ENCODE results near the gene SRGAP1.

The SRGAP1 gene

GRCh38 chr12:63911341-63911740 lies 66.8 kb downstream of the SRGAP1 start:
- ChIA-PET POLR2A (no interaction called here), CTCF (interaction anchor here (0.5 kb wide), 1 partner anchor 12 kb away, joined by 6 read pairs; no protein-coding TSS in a partner anchor)
- H3K27ac ChIP-seq (ENCODE audit: extremely low read depth, low read depth, low read length) = no peak overlapping the region

GRCh38 chr12:63912651-63913050 lies 68.2 kb downstream of the SRGAP1 start:
- Histone ChIP-seq H3K27ac (ENCODE audit: extremely low read depth, low read depth, low read length) (no peak overlapping the region), H3K4me1 (ENCODE audit: control insufficient read depth, insufficient read depth, low read length) (peaks cover 35% of the 10 kb centered on the region), H3K36me3 (ENCODE audit: control insufficient read depth in 2 of 2, insufficient read depth in 1 of 2, low read length in 2 of 2) (no peaks in the 10 kb centered on the region), H3K4me3 (ENCODE audit: low read depth, low read length) (no peak overlapping the region), H3K9me3 (ENCODE audit: control insufficient read depth, insufficient read depth, low read depth, low read length) (no peaks in the 10 kb centered on the region)
- CTCF ChIA-PET = interaction anchor here (0.6 kb wide), 1 partner anchor 52 kb away, joined by 3 read pairs; no protein-coding TSS in a partner anchor
- POLR2A ChIA-PET = no interaction called here
- TF ChIP-seq PBX3 (CRISPR knock-in tag; IDR thresholded peaks at IDR 0.05) (no peak), MZF1 (tag by site-specific recombination; IDR thresholded peaks at IDR 0.05; ENCODE audit: borderline replicate concordance) (no peak), REST (tag by site-specific recombination; IDR thresholded peaks at IDR 0.05) (0 out of 2 replicates have a peak, but pooled peaks have one; percentile 28)

More at GRCh38 chr12:63911341-63911740, 66.8 kb downstream of the SRGAP1 start:
- Histone ChIP-seq H3K4me3 (ENCODE audit: low read depth, low read length) (no peak overlapping the region), H3K4me1 (ENCODE audit: control insufficient read depth, insufficient read depth, low read length) (peaks cover 22% of the 10 kb centered on the region), H3K36me3 (ENCODE audit: control insufficient read depth in 2 of 2, insufficient read depth in 1 of 2, low read length in 2 of 2) (no peaks in the 10 kb centered on the region), H3K9me3 (ENCODE audit: control insufficient read depth, insufficient read depth, low read depth, low read length) (no peaks in the 10 kb centered on the region)
- no peak for TF ChIP-seq WT1 (tag by site-specific recombination; IDR thresholded peaks at IDR 0.05)
- no peak for TF ChIP-seq ZNF10 (tag by site-specific recombination; IDR thresholded peaks at IDR 0.05)
- TF ChIP-seq ZSCAN18 (tag by site-specific recombination; IDR thresholded peaks at IDR 0.05) = no peak
- TF ChIP-seq REST (tag by site-specific recombination; IDR thresholded peaks at IDR 0.05) = no peak
- TF ChIP-seq ZNF529 (tag by site-specific recombination; IDR thresholded peaks at IDR 0.05; ENCODE audit: insufficient replicate concordance) = no peak
- no peak for TF ChIP-seq ZBTB49 (tag by site-specific recombination; IDR thresholded peaks at IDR 0.05; ENCODE audit: low read depth)
- TF ChIP-seq KLF8 (tag by site-specific recombination; IDR thresholded peaks at IDR 0.05) = no peak
- no peak for TF ChIP-seq ZSCAN16 (tag by site-specific recombination; IDR thresholded peaks at IDR 0.05)
- no peak for TF ChIP-seq ZNF324 (tag by site-specific recombination; IDR thresholded peaks at IDR 0.05)
- no peak for TF ChIP-seq KLF1 (tag by site-specific recombination; IDR thresholded peaks at IDR 0.05)
- TF ChIP-seq REPIN1 (tag by site-specific recombination; IDR thresholded peaks at IDR 0.05; ENCODE audit: low read depth) = no peak
